ENCODE results near the gene PPP2R3C. TPM values are rescaled to one million over a fixed set of nuclear protein-coding genes. Genes with fewer than 3 reads are reported as not detected.

Gene PPP2R3C
- total and polyA plus RNA-seq, 2 of the 13 experiments (the other 11 are each of a cell fraction or from before 2014, with no cell fraction given), result 63.4 to 102 TPM

DNA sequence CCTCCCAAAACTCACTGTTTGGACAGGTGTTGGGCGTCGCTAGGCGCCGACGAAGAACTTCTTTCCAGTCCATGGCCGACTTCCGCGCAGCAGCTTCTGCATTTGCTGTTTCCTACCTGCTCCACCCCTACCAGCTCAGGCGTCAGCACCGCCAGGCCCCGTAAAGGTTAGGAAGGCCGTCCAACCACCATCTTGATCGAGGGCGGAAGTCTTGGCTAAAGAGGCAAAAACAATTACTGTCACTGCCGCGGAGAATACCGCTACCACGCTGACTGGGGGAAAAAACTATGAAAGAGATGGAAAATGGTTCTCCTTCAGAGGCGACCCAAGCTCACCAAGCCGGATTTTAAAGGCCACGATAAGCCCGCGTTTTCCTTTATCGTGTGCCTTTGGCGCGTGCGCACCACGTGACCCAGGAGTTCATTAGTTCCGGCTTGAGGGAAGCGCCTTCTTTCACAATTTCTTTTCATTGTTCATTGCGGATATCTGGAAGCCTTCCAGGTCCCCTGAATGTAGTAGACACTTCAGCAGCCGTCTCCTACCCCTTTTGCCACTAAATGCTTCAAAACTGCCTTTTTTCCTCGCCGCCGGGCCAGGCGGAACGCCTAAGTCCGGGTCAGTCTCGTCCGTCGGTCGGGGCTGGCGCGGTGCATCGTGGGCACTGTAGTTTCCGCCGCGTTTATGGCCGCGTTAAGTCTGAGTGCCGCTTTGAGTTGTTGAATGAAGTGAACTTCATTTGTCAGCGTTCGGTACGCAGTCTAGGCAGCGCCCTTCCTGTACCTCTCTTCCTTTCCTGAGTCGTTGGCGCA is at the start of gene PPP2R3C, which contains the start of gene PRORP (continued):
- TF ChIP-seq, protein P1, sequence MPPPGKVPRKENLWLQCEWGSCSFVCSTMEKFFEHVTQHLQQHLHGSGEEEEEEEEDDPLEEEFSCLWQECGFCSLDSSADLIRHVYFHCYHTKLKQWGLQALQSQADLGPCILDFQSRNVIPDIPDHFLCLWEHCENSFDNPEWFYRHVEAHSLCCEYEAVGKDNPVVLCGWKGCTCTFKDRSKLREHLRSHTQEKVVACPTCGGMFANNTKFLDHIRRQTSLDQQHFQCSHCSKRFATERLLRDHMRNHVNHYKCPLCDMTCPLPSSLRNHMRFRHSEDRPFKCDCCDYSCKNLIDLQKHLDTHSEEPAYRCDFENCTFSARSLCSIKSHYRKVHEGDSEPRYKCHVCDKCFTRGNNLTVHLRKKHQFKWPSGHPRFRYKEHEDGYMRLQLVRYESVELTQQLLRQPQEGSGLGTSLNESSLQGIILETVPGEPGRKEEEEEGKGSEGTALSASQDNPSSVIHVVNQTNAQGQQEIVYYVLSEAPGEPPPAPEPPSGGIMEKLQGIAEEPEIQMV (CRISPR knock-in tag; IDR thresholded peaks at IDR 0.05; ENCODE audit: low read depth), result peak; percentile 83
- TF ChIP-seq ZNF549 (CRISPR knock-in tag; IDR thresholded peaks at IDR 0.05) (no peak; the same call in 1 of the 2 replicates), ZNF776 (CRISPR knock-in tag; IDR thresholded peaks at IDR 0.05) (peak; percentile 90), PHB2 (IDR thresholded peaks at IDR 0.05; ENCODE audit: partially characterized antibody) (no peak), HOXD1 (CRISPR knock-in tag; IDR thresholded peaks at IDR 0.05) (peak; percentile 86), ZNF34 (CRISPR knock-in tag; IDR thresholded peaks at IDR 0.05; ENCODE audit: borderline replicate concordance) (peak; percentile 98), FLYWCH1 (CRISPR knock-in tag; IDR thresholded peaks at IDR 0.05) (no peak), ZNF224 (CRISPR knock-in tag; IDR thresholded peaks at IDR 0.05) (peak; percentile 100), ZNF644 (CRISPR knock-in tag; IDR thresholded peaks at IDR 0.05; ENCODE audit: low read depth) (peak; percentile 78), ZFP36 (IDR thresholded peaks at IDR 0.05; ENCODE audit: borderline replicate concordance, low read depth, low read length, partially characterized antibody) (no peak), ZSCAN9 (CRISPR knock-in tag; IDR thresholded peaks at IDR 0.05; ENCODE audit: borderline replicate concordance) (peak; percentile 72), IKZF4 (CRISPR knock-in tag; IDR thresholded peaks at IDR 0.05; ENCODE audit: borderline replicate concordance, low read depth, not compliant biosample characterization) (peak; percentile 80), ZFAT (CRISPR knock-in tag; conservative IDR thresholded peaks at IDR 0.05) (peak; percentile 95), RFX5 (IDR thresholded peaks at IDR 0.05; ENCODE audit: low read depth, low read length) (peak; percentile 42; the same call in 1 of the 2 replicates), BRD4 (CRISPR knock-in tag; IDR thresholded peaks at IDR 0.05) (peak; percentile 94), ATM (IDR thresholded peaks at IDR 0.05; ENCODE audit: borderline replicate concordance) (no peak)
- TF ChIP-seq, protein P2, sequence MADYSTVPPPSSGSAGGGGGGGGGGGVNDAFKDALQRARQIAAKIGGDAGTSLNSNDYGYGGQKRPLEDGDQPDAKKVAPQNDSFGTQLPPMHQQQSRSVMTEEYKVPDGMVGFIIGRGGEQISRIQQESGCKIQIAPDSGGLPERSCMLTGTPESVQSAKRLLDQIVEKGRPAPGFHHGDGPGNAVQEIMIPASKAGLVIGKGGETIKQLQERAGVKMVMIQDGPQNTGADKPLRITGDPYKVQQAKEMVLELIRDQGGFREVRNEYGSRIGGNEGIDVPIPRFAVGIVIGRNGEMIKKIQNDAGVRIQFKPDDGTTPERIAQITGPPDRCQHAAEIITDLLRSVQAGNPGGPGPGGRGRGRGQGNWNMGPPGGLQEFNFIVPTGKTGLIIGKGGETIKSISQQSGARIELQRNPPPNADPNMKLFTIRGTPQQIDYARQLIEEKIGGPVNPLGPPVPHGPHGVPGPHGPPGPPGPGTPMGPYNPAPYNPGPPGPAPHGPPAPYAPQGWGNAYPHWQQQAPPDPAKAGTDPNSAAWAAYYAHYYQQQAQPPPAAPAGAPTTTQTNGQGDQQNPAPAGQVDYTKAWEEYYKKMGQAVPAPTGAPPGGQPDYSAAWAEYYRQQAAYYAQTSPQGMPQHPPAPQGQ (CRISPR knock-in tag; IDR thresholded peaks at IDR 0.05; ENCODE audit: borderline replicate concordance), result peak; percentile 90
- TF ChIP-seq, protein P3, sequence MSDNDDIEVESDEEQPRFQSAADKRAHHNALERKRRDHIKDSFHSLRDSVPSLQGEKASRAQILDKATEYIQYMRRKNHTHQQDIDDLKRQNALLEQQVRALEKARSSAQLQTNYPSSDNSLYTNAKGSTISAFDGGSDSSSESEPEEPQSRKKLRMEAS (IDR thresholded peaks at IDR 0.05), result peak; percentile 99
- TF ChIP-seq, protein P4, sequence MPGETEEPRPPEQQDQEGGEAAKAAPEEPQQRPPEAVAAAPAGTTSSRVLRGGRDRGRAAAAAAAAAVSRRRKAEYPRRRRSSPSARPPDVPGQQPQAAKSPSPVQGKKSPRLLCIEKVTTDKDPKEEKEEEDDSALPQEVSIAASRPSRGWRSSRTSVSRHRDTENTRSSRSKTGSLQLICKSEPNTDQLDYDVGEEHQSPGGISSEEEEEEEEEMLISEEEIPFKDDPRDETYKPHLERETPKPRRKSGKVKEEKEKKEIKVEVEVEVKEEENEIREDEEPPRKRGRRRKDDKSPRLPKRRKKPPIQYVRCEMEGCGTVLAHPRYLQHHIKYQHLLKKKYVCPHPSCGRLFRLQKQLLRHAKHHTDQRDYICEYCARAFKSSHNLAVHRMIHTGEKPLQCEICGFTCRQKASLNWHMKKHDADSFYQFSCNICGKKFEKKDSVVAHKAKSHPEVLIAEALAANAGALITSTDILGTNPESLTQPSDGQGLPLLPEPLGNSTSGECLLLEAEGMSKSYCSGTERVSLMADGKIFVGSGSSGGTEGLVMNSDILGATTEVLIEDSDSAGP (CRISPR knock-in tag; IDR thresholded peaks at IDR 0.05; ENCODE audit: borderline replicate concordance), result peak; percentile 98
- TF ChIP-seq, protein P5, sequence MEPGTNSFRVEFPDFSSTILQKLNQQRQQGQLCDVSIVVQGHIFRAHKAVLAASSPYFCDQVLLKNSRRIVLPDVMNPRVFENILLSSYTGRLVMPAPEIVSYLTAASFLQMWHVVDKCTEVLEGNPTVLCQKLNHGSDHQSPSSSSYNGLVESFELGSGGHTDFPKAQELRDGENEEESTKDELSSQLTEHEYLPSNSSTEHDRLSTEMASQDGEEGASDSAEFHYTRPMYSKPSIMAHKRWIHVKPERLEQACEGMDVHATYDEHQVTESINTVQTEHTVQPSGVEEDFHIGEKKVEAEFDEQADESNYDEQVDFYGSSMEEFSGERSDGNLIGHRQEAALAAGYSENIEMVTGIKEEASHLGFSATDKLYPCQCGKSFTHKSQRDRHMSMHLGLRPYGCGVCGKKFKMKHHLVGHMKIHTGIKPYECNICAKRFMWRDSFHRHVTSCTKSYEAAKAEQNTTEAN (CRISPR knock-in tag; conservative IDR thresholded peaks at IDR 0.05), result peak; percentile 95; the same call in 1 of the 2 replicates
- TF ChIP-seq, protein P6, sequence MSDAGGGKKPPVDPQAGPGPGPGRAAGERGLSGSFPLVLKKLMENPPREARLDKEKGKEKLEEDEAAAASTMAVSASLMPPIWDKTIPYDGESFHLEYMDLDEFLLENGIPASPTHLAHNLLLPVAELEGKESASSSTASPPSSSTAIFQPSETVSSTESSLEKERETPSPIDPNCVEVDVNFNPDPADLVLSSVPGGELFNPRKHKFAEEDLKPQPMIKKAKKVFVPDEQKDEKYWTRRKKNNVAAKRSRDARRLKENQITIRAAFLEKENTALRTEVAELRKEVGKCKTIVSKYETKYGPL (CRISPR knock-in tag; IDR thresholded peaks at IDR 0.05), result peak; percentile 93
